MM.1S (cell line): ENCODE data around the gene PRKCA.

ENCODE experiments used
- DNase-seq: peaks from one replicate; pipeline ENCODE4 v3.0.0-alpha.2; 2015
- H2AFZ ChIP-seq: fragments of 300-600 bp; sonication (generic); 2 replicates; pipeline ENCODE4 v1.6.0; 2016; ENCODE audit warnings: antibody characterized with exemption, low read length
- H3F3A ChIP-seq: fragments of 300-600 bp; sonication (generic); 2 replicates; pipeline ENCODE4 v1.6.1; 2016; ENCODE audit warnings: mild to moderate bottlenecking, antibody characterized with exemption, low read length, moderate library complexity, mixed read lengths; ENCODE audit not compliant: insufficient read depth
- H3K27ac ChIP-seq: fragments of 300-600 bp; sonication (generic); 2 replicates; pipeline ENCODE4 v1.5.1; 2016; ENCODE audit warnings: mild to moderate bottlenecking, low read length
- H3K27me3 ChIP-seq: fragments of 300-600 bp; sonication (generic); replicated peaks from 2 replicates; pipeline ENCODE4 v1.6.0; 2016; ENCODE audit warnings: low read length; ENCODE audit not compliant: insufficient read depth
- H3K36me3 ChIP-seq: fragments of 300-600 bp; sonication (generic); replicated peaks from 2 replicates; pipeline ENCODE4 v1.6.1; 2016; ENCODE audit warnings: mild to moderate bottlenecking, low read length, mixed read lengths; ENCODE audit not compliant: insufficient read depth
- H3K4me1 ChIP-seq: fragments of 300-600 bp; sonication (generic); 2 replicates; pipeline ENCODE4 v1.6.1; 2016; ENCODE audit warnings: low read length, mixed read lengths
- H3K4me2 ChIP-seq: fragments of 300-600 bp; sonication (generic); 2 replicates; pipeline ENCODE4 v1.6.0; 2016; ENCODE audit warnings: low read depth, low read length
- H3K4me3 ChIP-seq: fragments of 300-600 bp; sonication (generic); 2 replicates; pipeline ENCODE4 v1.5.1; 2016; ENCODE audit warnings: low read length, mixed read lengths
- H3K79me2 ChIP-seq: fragments of 300-600 bp; sonication (generic); 2 replicates; pipeline ENCODE4 v1.6.1; 2016; ENCODE audit warnings: mixed run types, low read length, mixed read lengths
- H3K9ac ChIP-seq: fragments of 300-600 bp; sonication (generic); 2 replicates; pipeline ENCODE4 v1.6.1; 2016; ENCODE audit warnings: low read length, mixed read lengths
- H3K9me2 ChIP-seq: fragments of 300-600 bp; sonication (generic); replicated peaks from 2 replicates; pipeline ENCODE4 v1.6.1; 2016; ENCODE audit warnings: mild to moderate bottlenecking, low read length, mixed read lengths; ENCODE audit not compliant: insufficient read depth
- H3K9me3 ChIP-seq: fragments of 300-600 bp; sonication (generic); replicated peaks from 2 replicates; pipeline ENCODE4 v1.6.1; 2016; ENCODE audit warnings: mild to moderate bottlenecking, low read length, mixed read lengths; ENCODE audit not compliant: insufficient read depth
- H4K20me1 ChIP-seq: fragments of 300-600 bp; sonication (generic); 2 replicates; pipeline ENCODE4 v1.6.1; 2016; ENCODE audit warnings: mild to moderate bottlenecking, low read length, moderate library complexity, mixed read lengths; ENCODE audit not compliant: insufficient read depth
- CTCF ChIP-seq: fragments of 300-600 bp; sonication (generic); IDR thresholded peaks from 2 replicates; pipeline ENCODE4 v1.5.1; 2016; ENCODE audit warnings: antibody characterized with exemption, low read length, mixed read lengths
- EZH2 ChIP-seq: fragments of 300-600 bp; sonication (generic); optimal IDR thresholded peaks from 2 replicates; pipeline ENCODE3; 2017; ENCODE audit warnings: low read depth, mild to moderate bottlenecking, antibody characterized with exemption, low read length, mixed read lengths
- EZH2phosphoT487 ChIP-seq: fragments of 300-600 bp; sonication (generic); IDR thresholded peaks from 2 replicates; pipeline ENCODE4 v1.6.1; 2018; ENCODE audit warnings: antibody characterized with exemption, low read length

The PRKCA gene

GRCh38 chr17:66692421-66692690 is 389.9 kb downstream of the PRKCA start:
- Histone ChIP-seq H3K9me3 (no peaks in the 10 kb centered on the region), H2AFZ (no peak overlapping the region), H3K4me3 (no peak overlapping the region), H3K9me2 (no peaks in the 10 kb centered on the region), H3K27ac (no peak overlapping the region), H3K4me2 (no peak overlapping the region), H3K4me1 (no peaks in the 10 kb centered on the region), H3K9ac (no peak overlapping the region), H3K79me2 (no peaks in the 10 kb centered on the region), H4K20me1 (no peaks in the 10 kb centered on the region), H3K36me3 (no peaks in the 10 kb centered on the region), H3F3A (no peaks in the 10 kb centered on the region), H3K27me3 (no peaks in the 10 kb centered on the region)
- no peak for DNase-seq
- no peak for TF ChIP-seq EZH2
- no peak for TF ChIP-seq CTCF
- no peak for TF ChIP-seq EZH2phosphoT487

GRCh38 chr17:66695098-66695497 is 392.7 kb downstream of the PRKCA start:
- Histone ChIP-seq H3K27ac (no peak overlapping the region), H3K4me3 (no peak overlapping the region), H3K4me1 (no peaks in the 10 kb centered on the region), H3K79me2 (no peaks in the 10 kb centered on the region), H2AFZ (no peak overlapping the region), H3K36me3 (no peaks in the 10 kb centered on the region; the same call in 1 of the 2 replicates), H3K9me2 (no peaks in the 10 kb centered on the region), H3K27me3 (no peaks in the 10 kb centered on the region), H3K9me3 (no peaks in the 10 kb centered on the region), H3K4me2 (no peak overlapping the region), H4K20me1 (no peaks in the 10 kb centered on the region), H3K9ac (no peak overlapping the region), H3F3A (no peaks in the 10 kb centered on the region)
- no peak for DNase-seq
- TF ChIP-seq CTCF (no peak), EZH2 (no peak), EZH2phosphoT487 (no peak)

GRCh38 chr17:66698270-66698669 is 395.9 kb downstream of the PRKCA start:
- no peaks in the 10 kb centered on the region for H3K4me1 ChIP-seq
- H3K27me3 ChIP-seq = no peaks in the 10 kb centered on the region
- no peak overlapping the region for H3K27ac ChIP-seq

More at GRCh38 chr17:66698270-66698669, 395.9 kb downstream of the PRKCA start:
- Histone ChIP-seq H2AFZ (no peak overlapping the region), H3K79me2 (no peaks in the 10 kb centered on the region), H3K9ac (no peak overlapping the region), H3K9me3 (no peaks in the 10 kb centered on the region), H3F3A (no peaks in the 10 kb centered on the region), H3K36me3 (no peaks in the 10 kb centered on the region; the same call in 1 of the 2 replicates), H3K4me3 (no peak overlapping the region), H4K20me1 (no peaks in the 10 kb centered on the region), H3K9me2 (no peaks in the 10 kb centered on the region), H3K4me2 (no peak overlapping the region)
- DNase-seq = no peak
- no peak for TF ChIP-seq EZH2
- TF ChIP-seq EZH2phosphoT487 = no peak
- TF ChIP-seq CTCF = no peak
